K562 (cell line): Measurements from ENCODE around the gene CYSRT1. TPM values are rescaled to one million over a fixed set of nuclear protein-coding genes. Genes with fewer than 3 reads are reported as not detected.

ENCODE experiments used
- ARHGAP35 ChIP-seq: fragments of 450-650 bp; IDR thresholded peaks from 2 replicates; pipeline ENCODE4 v1.6.1; 2018; ENCODE audit not compliant: partially characterized antibody
- CSDE1 ChIP-seq, 2 experiments: fragments of 450-650 bp; IDR thresholded peaks; 2 replicates each; pipeline ENCODE4 v1.6.1; 2016; ENCODE audit warnings: mild to moderate bottlenecking in 1 of 2
- GATAD2A ChIP-seq: fragments of 450-650 bp; IDR thresholded peaks from 2 replicates; pipeline ENCODE4 v1.6.1; 2017
- GTF2F1 ChIP-seq: IDR thresholded peaks from 2 replicates; pipeline ENCODE4 v1.6.1; 2011; ENCODE audit warnings: low read depth, low read length, improper control_type of control experiment
- HDAC2 ChIP-seq: fragments of 450-650 bp; IDR thresholded peaks from 2 replicates; pipeline ENCODE4 v1.6.1; 2016; ENCODE audit warnings: mild to moderate bottlenecking
- HIVEP1 ChIP-seq: fragments of 250-450 bp; sonication (Bioruptor Pico); IDR thresholded peaks from 2 replicates; pipeline ENCODE4 v1.4.0; 2020; ENCODE audit warnings: mild to moderate bottlenecking
- MECOM ChIP-seq: fragments of 250-450 bp; sonication (Bioruptor Pico); IDR thresholded peaks from 2 replicates; pipeline ENCODE4 v1.8.0; 2022; ENCODE audit warnings: inconsistent platforms
- NEUROD1 ChIP-seq: fragments of 150-350 bp; IDR thresholded peaks from 2 replicates; pipeline ENCODE4 v1.6.1; 2014; ENCODE audit warnings: borderline replicate concordance, low read length, low read depth; ENCODE audit not compliant: partially characterized antibody
- PHF20 ChIP-seq: fragments of 450-650 bp; IDR thresholded peaks from 2 replicates; pipeline ENCODE4 v1.6.1; 2018; ENCODE audit not compliant: partially characterized antibody
- PHTF2 ChIP-seq: fragments of 250-450 bp; sonication (Bioruptor Pico); IDR thresholded peaks from 2 replicates; pipeline ENCODE4 v1.5.0; 2021; ENCODE audit warnings: mild to moderate bottlenecking
- RAD51 ChIP-seq: fragments of 450-650 bp; IDR thresholded peaks from 2 replicates; pipeline ENCODE4 v1.7.1; 2016; ENCODE audit warnings: low read depth, mild to moderate bottlenecking, borderline replicate concordance
- RB1 ChIP-seq: fragments of 450-650 bp; IDR thresholded peaks from 2 replicates; pipeline ENCODE4 v1.6.1; 2017; ENCODE audit warnings: low read depth, mild to moderate bottlenecking
- RBBP5 ChIP-seq: fragments of 200-600 bp; sonication (generic); IDR thresholded peaks from 2 replicates; pipeline ENCODE4 v1.6.1; 2012; ENCODE audit warnings: borderline replicate concordance, mild to moderate bottlenecking, low read length, control low read depth, inconsistent platforms; ENCODE audit not compliant: insufficient read depth, poor library complexity, severe bottlenecking
- RBM34 ChIP-seq: fragments of 200-400 bp; formaldehyde crosslinking; IDR thresholded peaks from 2 replicates; pipeline ENCODE4 v1.6.1; 2018; ENCODE audit warnings: low read length, borderline replicate concordance; ENCODE audit not compliant: insufficient read depth
- RUNX1 ChIP-seq: sonication (generic); IDR thresholded peaks from 2 replicates; pipeline ENCODE4 v1.6.1; 2016; ENCODE audit warnings: antibody characterized with exemption, low read depth
- SAP30 ChIP-seq: fragments of 200-600 bp; sonication (generic); IDR thresholded peaks from 2 replicates; pipeline ENCODE4 v1.6.1; 2012; ENCODE audit warnings: borderline replicate concordance, low read depth, mild to moderate bottlenecking, moderate library complexity, low read length, control low read depth, inconsistent platforms; ENCODE audit not compliant: insufficient read depth, poor library complexity, severe bottlenecking
- SETDB1 ChIP-seq: IDR thresholded peaks from one replicate; pipeline ENCODE4 v1.6.1; 2012; ENCODE audit warnings: low read length, control low read depth, inconsistent platforms
- SMARCE1 ChIP-seq: fragments of 450-650 bp; IDR thresholded peaks from 2 replicates; pipeline ENCODE4 v1.7.1; 2016; ENCODE audit warnings: mild to moderate bottlenecking
- SPI1 ChIP-seq: IDR thresholded peaks from 2 replicates; pipeline ENCODE4 v1.6.1; 2011; ENCODE audit warnings: low read depth, low read length, control low read depth, borderline replicate concordance
- ZBTB8A ChIP-seq: fragments of 450-650 bp; IDR thresholded peaks from 2 replicates; pipeline ENCODE4 v1.6.1; 2018; ENCODE audit warnings: mild to moderate bottlenecking, moderate library complexity; ENCODE audit not compliant: partially characterized antibody
- ZNF124 ChIP-seq: sonication (generic); formaldehyde crosslinking; IDR thresholded peaks from 2 replicates; pipeline ENCODE4 v1.8.1; 2022; ENCODE audit warnings: missing genetic modification reagents
- ZNF184 ChIP-seq: sonication (generic); formaldehyde crosslinking; IDR thresholded peaks from 2 replicates; pipeline ENCODE4 v1.5.0; 2020; ENCODE audit warnings: missing genetic modification reagents
- ZNF212 ChIP-seq: fragments of 450-650 bp; formaldehyde crosslinking; IDR thresholded peaks from 2 replicates; pipeline ENCODE4 v1.4.0; 2020; ENCODE audit warnings: mild to moderate bottlenecking
- ZNF408 ChIP-seq: fragments of 250-450 bp; sonication (Bioruptor Pico); IDR thresholded peaks from 2 replicates; pipeline ENCODE4 v1.4.0; 2020; ENCODE audit warnings: low read depth, mild to moderate bottlenecking, moderate library complexity
- ZNF583 ChIP-seq: fragments of 250-450 bp; sonication (Bioruptor Pico); IDR thresholded peaks from 2 replicates; pipeline ENCODE4 v1.4.0; 2020
- ZNF584 ChIP-seq: fragments of 200-800 bp; sonication (Bioruptor generic); IDR thresholded peaks from 2 replicates; pipeline ENCODE4 v1.6.1; 2016; ENCODE audit warnings: low read depth, mild to moderate bottlenecking, missing genetic modification characterization, missing compliant biosample characterization
- ZNF696 ChIP-seq: fragments of 250-450 bp; sonication (Bioruptor Pico); conservative IDR thresholded peaks from 2 replicates; pipeline ENCODE4 v1.4.0; 2020; ENCODE audit warnings: mild to moderate bottlenecking, moderate library complexity
- polyA plus RNA-seq, 8 experiments: library from polyadenylated mRNA; depleted of rRNA in 4 of 8; stranded (reverse) in 5 of 8; unstranded in 3 of 8; fragments of >200 nt; fragmentation: Nextera tagmentation in 2 of 8; fragmentation: Illumina TruSeq in 1 of 8; extraction: Ambion mirVana in 2 of 8; extraction: Trizol in 1 of 8; gene quantifications; 2 replicates each; pipeline versions ENCODE4 v1.2.1 to v1.2.3, GENCODE V29; 2011 to 2014; ENCODE audit warnings: inconsistent platforms in 1 of 8, missing spikeins in 1 of 8
- total RNA-seq, 7 experiments: library from RNA; depleted of rRNA in 6 of 7; stranded (reverse); fragments of >200 nt in 6 of 7; fragmentation: Illumina TruSeq in 2 of 7; extraction: Trizol in 2 of 7; gene quantifications; 2 replicates each; pipeline versions ENCODE4 v1.2.1 to v1.2.3, GENCODE V29; 2011 to 2021; ENCODE audit warnings: low replicate concordance in 1 of 7
- TF ChIP-seq, protein P1 (sequence below): sonication (generic); formaldehyde crosslinking; IDR thresholded peaks from 2 replicates; pipeline ENCODE4 v1.8.0; 2022; ENCODE audit warnings: mild to moderate bottlenecking, missing genetic modification reagents
- TF ChIP-seq, protein P2 (sequence below): fragments of 250-450 bp; sonication (Bioruptor Pico); IDR thresholded peaks from 2 replicates; pipeline ENCODE4 v1.5.0; 2021
- TF ChIP-seq, protein P3 (sequence below), 2 experiments: fragments of 450-650 bp in 1 of 2; sonication (generic) in 1 of 2; formaldehyde crosslinking in 1 of 2; IDR thresholded peaks in 1 of 2; conservative IDR thresholded peaks in 1 of 2; 2 replicates each; pipeline versions ENCODE4 v1.6.1 to v1.8.1; 2016 to 2023; ENCODE audit warnings: mild to moderate bottlenecking in 2 of 2, moderate library complexity in 2 of 2, inconsistent platforms in 1 of 2, missing genetic modification reagents in 1 of 2

CYSRT1 gene
- total and polyA plus RNA-seq, 9 of the 15 experiments (the other 6 are each of a cell fraction or from before 2014, with no cell fraction given) = 0.04 to 1.4 (median 0.42) TPM; not detected in 3

DNA sequence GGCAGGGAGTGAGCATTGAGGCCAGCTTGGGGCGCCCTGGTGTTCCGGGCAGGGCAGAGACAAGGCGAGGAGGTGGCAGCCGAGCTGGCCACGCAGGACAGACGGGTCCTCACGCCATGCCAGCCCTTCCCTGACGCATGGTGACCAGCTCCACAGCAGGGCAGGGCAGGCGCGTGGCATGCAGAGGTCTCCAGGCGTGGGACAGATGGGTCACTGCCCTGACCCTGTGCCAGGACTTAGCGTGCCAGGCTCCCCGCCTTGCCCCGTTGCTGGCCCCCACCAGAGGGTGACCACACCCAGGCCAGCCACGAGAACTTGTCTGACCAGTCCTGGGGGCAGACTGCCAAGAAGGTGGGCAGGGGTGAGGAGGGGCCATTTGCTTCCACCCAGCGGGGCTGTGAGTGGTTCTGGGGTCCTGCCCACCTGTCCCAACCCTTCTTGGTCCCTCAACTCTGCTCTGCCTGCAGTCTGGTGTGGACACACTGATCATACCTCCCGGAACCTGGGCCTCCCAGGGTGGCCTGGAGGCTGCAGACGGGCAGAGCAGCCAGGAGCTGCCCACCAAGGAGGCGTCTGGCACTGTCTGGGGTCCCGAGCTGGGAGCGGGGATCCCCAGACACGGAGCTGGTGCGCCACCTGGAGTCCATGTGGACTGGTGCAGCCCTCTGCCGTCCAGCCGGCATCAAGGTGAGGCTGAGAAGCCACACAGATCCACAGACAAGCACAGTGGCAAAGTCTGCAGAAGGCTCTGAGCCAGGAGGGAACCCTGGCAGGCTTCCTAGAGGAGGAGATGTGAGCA, 2.3 kb downstream of the CYSRT1 start, which contains the start of gene RNF224 (continued):
- TF ChIP-seq RAD51 = no peak
- TF ChIP-seq ZBTB8A = no peak
- TF ChIP-seq ZNF584 (CRISPR knock-in tag) = no peak
- TF ChIP-seq ZNF212 = no peak
- no peak for TF ChIP-seq ARHGAP35
- TF ChIP-seq, protein P1, sequence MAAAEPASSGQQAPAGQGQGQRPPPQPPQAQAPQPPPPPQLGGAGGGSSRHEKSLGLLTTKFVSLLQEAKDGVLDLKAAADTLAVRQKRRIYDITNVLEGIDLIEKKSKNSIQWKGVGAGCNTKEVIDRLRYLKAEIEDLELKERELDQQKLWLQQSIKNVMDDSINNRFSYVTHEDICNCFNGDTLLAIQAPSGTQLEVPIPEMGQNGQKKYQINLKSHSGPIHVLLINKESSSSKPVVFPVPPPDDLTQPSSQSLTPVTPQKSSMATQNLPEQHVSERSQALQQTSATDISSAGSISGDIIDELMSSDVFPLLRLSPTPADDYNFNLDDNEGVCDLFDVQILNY = no peak
- no peak for TF ChIP-seq ZNF408 (CRISPR knock-in tag)
- no peak for TF ChIP-seq ZNF583 (CRISPR knock-in tag)
- no peak for TF ChIP-seq PHTF2
- no peak for TF ChIP-seq SETDB1
- TF ChIP-seq PHF20 = no peak
- TF ChIP-seq RBBP5 = no peak
- peak; percentile 80; the same call in 1 of the 2 replicates for TF ChIP-seq RB1
- no peak for TF ChIP-seq RUNX1
- no peak for TF ChIP-seq GATAD2A
- TF ChIP-seq ZNF124 = no peak
- TF ChIP-seq GTF2F1 = no peak
- no peak for TF ChIP-seq HDAC2
- TF ChIP-seq, protein P2, sequence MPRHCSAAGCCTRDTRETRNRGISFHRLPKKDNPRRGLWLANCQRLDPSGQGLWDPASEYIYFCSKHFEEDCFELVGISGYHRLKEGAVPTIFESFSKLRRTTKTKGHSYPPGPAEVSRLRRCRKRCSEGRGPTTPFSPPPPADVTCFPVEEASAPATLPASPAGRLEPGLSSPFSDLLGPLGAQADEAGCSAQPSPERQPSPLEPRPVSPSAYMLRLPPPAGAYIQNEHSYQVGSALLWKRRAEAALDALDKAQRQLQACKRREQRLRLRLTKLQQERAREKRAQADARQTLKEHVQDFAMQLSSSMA (CRISPR knock-in tag) = no peak
- no peak for TF ChIP-seq SPI1
- no peak for TF ChIP-seq SMARCE1
- TF ChIP-seq RBM34 = no peak
- TF ChIP-seq HIVEP1 (CRISPR knock-in tag) = no peak
- no peak for TF ChIP-seq SAP30
- TF ChIP-seq ZNF696 (CRISPR knock-in tag) = no peak
- TF ChIP-seq ZNF184 = no peak
- TF ChIP-seq NEUROD1 = no peak
- TF ChIP-seq MECOM (CRISPR knock-in tag) = no peak
- TF ChIP-seq, protein P3, sequence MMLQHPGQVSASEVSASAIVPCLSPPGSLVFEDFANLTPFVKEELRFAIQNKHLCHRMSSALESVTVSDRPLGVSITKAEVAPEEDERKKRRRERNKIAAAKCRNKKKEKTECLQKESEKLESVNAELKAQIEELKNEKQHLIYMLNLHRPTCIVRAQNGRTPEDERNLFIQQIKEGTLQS (IDR thresholded peaks at IDR 0.05) = no peak
- TF ChIP-seq, protein P3 (CRISPR knock-in tag; conservative IDR thresholded peaks at IDR 0.05) = no peak
- no peak for TF ChIP-seq CSDE1 (IDR thresholded peaks at IDR 0.05)
